Activated T-cell treated with anti-CD3 and anti-CD28 coated beads for 48 hours (primary cell): ENCODE data around the gene OOSP3.
"Not testable (repeated sequence)": the region's sequence is repeated elsewhere in the genome, so short reads cannot be mapped to it uniquely, and the experiment has no call there.

Source experiments
- DNase-seq: peaks from one replicate; pipeline ENCODE4 v3.0.0-alpha.2; 2020; ENCODE audit warnings: low read depth

The OOSP3 gene, protein sequence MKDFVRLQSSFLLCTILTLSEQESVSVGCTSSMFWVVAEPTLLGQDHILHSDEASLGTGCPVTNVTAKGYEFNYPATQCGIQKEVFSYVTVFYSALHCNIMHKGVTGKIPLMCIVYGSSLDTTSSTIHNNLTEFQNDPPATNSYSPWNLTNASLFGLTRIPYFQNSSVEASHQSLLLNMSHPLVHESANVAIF

GRCh38 chr11:59878575-59878974 lies at the start of gene OOSP3:
TSS of gene OOSP3 (plus strand) at chr11:59878782. CDS start at chr11:59878809, 27 bp downstream.
- DNase-seq = no peak

DNA sequence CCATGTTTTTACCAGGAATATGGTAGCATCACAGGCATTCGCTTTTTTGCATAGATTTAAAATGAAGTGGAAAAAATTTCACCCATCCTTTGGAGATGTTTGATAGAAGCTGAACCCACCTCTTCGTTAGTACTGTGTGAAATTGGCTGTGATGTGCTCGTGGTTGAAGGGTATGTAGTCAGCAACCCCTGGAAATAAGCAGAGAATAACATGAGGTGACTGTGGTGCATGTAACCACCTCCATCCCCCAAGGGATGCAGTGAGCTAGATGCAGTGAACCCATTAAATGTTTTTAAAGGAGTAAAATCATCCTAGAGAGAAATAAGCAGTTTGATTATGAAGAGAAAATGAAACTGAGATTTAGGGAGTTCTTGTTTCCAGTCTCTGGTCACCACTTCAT lies 49.2 kb upstream of the OOSP3 start:
- no peak for DNase-seq

GRCh38 chr11:59833602-59834001 lies 45.0 kb upstream of the OOSP3 start:
- no peak for DNase-seq

DNA sequence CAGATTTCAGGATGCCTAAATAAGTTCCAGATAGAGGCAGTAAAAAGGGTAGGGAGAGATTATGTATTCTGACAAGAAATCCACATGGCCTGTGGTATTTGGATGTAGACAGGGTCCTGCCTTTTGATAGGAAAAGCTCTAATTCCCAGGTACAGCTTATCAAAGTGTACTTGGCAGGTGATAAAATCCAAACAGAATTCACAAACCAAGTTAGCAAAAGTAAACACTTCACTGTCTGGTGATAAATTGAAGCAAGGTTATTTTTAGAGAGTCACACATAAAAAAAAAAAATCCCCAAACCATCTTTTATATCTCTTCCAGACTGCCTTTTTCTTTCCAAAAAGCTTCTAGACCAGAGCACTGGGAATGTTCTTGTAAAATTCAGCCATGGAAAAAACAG lies 39.0 kb upstream of the OOSP3 start:
- DNase-seq = no peak

DNA sequence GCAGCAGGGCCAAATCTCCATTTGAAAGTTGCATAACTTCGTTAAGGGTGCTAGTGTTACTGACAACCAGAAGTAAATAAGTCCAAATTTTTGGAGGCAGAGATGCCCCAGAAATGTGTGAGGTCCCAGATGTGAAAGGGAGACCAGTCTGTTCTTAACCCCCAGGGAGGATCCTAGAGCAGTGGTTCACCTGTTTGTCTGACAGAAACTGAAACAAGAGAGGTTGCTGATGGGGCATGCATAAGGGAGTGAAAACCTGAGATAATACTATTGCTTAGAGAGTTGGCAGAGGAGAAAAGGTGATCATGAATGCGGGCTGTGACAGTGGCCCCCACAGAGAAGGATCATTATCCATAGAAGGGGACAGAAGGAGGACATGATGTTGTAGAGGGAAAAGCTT lies 37.1 kb upstream of the OOSP3 start:
- no peak for DNase-seq

DNA sequence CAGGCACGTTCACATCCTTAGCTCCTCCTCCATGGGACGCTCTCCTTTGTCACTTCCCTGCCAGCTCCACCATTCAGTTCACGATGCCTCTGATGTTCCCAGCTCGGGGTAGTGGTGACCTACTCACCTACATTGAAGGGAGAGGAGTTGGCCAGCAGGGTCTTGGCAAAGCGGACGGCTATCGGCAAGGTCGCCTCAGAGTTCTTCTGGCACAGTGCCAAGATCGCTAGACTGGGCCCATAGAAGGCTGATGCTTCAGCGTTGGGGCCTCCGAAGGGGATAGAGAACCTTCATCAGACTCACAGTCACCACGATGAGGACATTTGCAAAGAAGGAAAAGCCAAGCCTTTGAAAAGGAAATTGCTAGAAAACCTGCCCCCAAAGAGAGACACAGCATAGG lies 36.3 kb upstream of the OOSP3 start:
- DNase-seq = no peak

GRCh38 chr11:59845399-59845798 lies 33.2 kb upstream of the OOSP3 start, which contains the start of gene CBLIF:
TSS of gene CBLIF (minus strand) at chr11:59845499. CDS start at chr11:59845453, 46 bp downstream.
- DNase-seq = no peak

GRCh38 chr11:59846556-59846955 lies 32.0 kb upstream of the OOSP3 start:
- no peak for DNase-seq

- no peak for DNase-seq
Measured at GRCh38 chr11:59847626-59848025, 31.0 kb upstream of the OOSP3 start.

DNA sequence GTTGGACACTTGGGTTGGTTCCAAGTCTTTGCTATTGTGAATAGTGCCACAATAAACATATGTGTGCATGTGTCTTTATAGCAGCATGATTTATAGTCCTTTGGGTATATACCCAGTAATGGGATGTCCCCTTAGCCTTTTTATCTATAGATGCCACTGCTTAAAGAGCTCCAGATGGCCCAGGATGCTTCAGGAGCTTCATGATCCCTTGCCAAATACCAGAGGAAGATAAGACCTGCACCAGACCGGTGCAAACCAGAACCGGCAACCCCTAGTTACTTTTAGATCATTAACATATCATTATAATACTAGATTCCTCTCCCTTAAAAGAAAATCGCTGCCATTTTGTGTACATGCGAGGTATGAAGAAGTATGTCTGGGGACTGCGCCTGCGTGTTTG lies 30.1 kb upstream of the OOSP3 start:
- not testable (repeated sequence) for DNase-seq

DNA sequence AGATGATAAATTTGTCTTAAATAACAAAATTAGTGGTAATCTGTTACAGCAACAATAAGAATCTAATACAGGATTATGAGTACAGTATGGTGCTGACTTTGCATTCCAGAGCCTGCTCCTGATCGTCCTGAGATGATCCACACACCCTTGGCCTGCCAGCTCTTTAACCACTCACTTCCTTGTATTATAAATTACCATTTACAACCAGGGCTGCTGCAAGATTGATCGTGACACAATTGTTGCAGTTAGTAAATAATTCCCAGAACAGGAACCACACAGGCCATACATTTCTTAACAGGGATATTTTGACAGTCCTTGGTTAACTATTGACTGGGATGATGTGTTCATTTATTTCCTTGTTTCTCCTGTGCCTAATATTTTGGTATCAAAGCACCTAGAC lies 29.5 kb upstream of the OOSP3 start:
- DNase-seq = no peak

DNA sequence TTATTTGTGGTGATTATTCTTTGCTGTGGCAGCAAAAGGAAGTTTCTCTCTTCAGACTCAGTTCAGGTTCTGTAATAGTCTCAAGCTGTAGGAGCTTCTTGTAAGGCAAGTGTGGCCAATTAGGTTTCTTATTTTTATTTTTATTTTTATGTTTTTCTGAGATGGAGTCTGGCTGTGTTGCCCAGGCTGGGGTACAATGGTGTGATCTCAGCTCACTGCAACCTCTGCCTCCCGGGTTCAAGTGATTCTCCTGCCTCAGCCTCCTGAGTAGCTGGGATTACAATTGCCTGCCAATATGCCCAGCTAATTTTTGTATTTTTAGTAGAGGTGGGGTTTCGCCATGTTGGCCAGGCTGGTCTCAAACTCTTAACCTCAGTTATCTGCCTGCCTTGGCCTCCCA lies 29.0 kb upstream of the OOSP3 start:
- not testable (repeated sequence) for DNase-seq

GRCh38 chr11:59851416-59851815 lies 27.2 kb upstream of the OOSP3 start:
- DNase-seq = not testable (repeated sequence)

- no peak for DNase-seq
Measured at GRCh38 chr11:59854871-59855270, 23.7 kb upstream of the OOSP3 start.

- no peak for DNase-seq
Measured at GRCh38 chr11:59857439-59858434, 20.8 kb upstream of the OOSP3 start.

DNA sequence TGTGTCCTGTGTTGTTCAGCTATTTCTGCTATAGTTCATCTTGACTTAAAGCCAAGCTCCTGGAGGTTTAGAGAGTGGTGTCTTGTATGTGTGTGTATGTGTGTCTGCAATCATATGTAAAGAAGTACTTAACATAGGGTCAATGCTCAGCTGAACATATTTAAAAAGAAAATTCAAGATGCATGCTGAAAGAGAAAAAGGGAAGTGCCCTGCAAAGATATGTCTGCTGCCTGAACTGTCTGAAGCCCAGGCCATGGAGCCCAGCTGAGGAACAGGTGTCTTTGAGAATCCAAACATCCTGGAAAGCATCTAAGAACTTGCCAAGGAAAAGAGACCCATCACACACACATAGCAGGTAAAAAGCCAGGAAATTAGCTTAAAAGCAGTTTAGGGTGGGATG lies 18.9 kb upstream of the OOSP3 start:
- no peak for DNase-seq

- DNase-seq = no peak
Measured at GRCh38 chr11:59862252-59862651, 16.3 kb upstream of the OOSP3 start.

DNA sequence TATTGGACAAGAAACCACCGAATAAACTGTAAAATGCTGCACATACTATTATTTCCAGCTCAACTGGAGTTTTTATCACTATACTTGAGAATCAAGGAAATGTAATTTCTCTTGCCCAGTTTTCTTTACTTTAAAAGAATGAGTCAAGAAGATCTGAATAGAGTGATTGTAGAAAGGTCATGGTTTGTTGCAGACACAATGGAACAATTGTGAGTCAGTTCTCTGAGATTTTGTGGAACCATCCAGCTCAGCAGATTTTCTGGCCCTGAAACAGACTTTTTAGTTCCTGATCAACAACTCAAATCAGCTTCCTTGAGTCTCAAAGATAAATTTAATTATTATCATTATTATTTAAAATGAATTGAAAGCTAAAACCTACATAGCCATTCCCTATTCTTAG lies 13.6 kb upstream of the OOSP3 start:
- DNase-seq = no peak

- no peak for DNase-seq
Measured at GRCh38 chr11:59866397-59866796, 12.2 kb upstream of the OOSP3 start, which contains the start of gene TCN1. TSS of gene TCN1 (minus strand) at chr11:59866487. CDS start at chr11:59866470, 17 bp downstream.

GRCh38 chr11:59866836-59867235 lies 11.7 kb upstream of the OOSP3 start:
- DNase-seq = no peak

DNA sequence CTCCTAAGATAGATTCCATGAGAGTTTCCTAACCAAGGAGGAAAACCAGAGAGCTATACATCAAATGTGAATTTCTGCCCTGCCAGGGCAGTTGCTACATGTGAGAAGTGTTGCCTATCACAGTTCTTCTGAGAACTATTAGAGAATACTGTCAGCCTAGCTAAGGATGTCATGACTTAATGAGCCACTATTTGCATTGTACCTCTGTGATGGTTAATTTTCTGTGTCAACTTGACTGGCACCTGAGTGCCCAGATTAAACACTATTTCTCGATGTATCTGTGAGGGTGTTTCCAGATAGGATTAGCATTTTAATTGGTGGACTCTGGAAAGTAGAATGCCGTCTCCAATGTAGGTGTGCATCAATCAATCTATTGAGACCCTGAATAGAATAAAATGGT lies 10.6 kb upstream of the OOSP3 start:
- no peak for DNase-seq

GRCh38 chr11:59872076-59872475 lies 6.5 kb upstream of the OOSP3 start:
- DNase-seq = no peak

DNA sequence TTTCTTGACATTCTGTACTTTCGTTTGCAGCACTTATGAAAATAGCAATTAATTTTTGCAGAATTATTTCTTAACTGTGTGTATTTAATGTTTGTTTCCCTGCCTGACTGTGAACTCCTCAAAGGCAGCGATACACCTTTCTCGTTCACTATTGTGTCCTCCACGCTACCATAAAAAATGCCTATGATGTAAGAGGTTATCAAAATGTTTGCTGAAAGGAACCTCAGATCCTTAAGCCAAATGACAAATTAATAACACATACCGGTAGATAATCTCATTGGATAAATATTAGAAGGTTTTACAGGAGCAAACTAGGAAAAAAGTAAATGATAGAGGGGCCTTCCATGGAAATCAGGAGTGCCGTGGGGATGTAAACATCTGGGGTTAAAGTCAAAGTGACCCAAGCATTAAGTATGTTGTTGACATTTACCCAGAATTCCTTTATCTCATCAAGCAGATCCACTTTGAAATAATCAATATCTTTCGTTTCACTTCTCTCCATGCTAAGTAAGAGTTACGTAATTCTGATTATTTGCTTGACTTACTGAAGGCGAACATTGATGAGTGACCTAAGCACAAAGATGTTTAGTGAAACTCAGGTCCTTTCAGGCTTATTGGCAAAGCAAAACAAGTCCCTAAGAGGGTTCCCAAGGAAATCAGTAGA lies 2.6 kb upstream of the OOSP3 start:
- no peak for DNase-seq
